Suprapubic skin (tissue), 4 donors: Measurements from ENCODE around the gene FAM83G.

Experiments
- EP300 ChIP-seq: sonication (generic); formaldehyde crosslinking; IDR thresholded peaks from one replicate; pipeline ENCODE4 v1.6.1; 2017; ENCODE audit warnings: antibody characterized with exemption
- POLR2A ChIP-seq, 2 donors: fragments of 450-650 bp; IDR thresholded peaks; one replicate each; pipeline ENCODE4 v1.6.1; 2017; ENCODE audit warnings: antibody characterized with exemption in 2 of 2, mild to moderate bottlenecking in 2 of 2, moderate library complexity in 2 of 2
- POLR2AphosphoS5 ChIP-seq, 3 donors: sonication (generic); formaldehyde crosslinking; IDR thresholded peaks; one replicate each; pipeline ENCODE4 v1.6.1; 2017; ENCODE audit warnings: antibody characterized with exemption in 3 of 3
- TF ChIP-seq, protein P1 (sequence below), 2 donors: fragments of 200-600 bp in 1 of 2; fragments of 450-650 bp in 1 of 2; sonication (generic) in 1 of 2; IDR thresholded peaks; one replicate each; pipeline ENCODE4 v1.5.1; 2016 to 2019; ENCODE audit warnings: antibody characterized with exemption in 2 of 2, mild to moderate bottlenecking in 1 of 2, moderate library complexity in 1 of 2

DNA sequence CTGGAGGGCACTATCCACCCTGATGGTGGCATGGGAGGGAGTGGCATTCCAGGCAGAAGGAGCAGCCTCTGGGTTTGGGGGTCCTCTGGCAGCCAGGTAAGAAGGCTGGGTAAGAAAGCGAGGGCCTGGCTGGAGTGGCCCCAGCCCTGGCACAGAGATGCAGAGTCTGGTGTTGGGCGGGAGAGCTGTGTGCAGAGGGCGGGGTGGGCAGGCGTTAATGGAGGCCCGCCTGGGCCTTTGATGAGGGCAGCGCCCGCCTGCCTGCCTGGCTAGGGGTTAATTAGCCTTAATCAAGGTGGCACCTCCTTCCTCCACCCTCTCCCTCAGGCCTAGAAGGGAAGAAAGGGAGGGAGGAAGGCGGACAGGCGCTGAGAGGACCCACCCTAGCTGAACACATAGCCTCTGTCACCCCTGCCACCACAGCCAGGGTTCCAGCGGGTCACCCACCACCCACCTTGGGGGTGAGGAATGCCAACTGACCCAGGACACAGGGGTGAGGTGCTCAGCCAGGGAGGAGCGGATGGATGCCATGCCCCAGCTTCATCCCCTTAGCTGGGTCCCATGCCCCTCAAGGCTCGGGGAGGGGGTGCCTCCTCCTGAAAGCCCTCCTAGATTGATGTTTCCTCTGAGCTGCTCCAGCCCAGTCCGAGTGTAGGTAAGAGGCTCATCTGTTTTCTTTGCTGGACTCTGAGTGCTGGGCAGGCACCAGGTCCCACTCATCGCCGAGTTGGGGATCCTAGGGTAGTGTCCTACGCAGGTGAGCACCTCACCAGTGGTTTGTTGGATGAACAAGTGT lies 13.4 kb upstream of the FAM83G start:
- no peak for TF ChIP-seq POLR2A (IDR thresholded peaks at IDR 0.05)
- TF ChIP-seq, protein P1, sequence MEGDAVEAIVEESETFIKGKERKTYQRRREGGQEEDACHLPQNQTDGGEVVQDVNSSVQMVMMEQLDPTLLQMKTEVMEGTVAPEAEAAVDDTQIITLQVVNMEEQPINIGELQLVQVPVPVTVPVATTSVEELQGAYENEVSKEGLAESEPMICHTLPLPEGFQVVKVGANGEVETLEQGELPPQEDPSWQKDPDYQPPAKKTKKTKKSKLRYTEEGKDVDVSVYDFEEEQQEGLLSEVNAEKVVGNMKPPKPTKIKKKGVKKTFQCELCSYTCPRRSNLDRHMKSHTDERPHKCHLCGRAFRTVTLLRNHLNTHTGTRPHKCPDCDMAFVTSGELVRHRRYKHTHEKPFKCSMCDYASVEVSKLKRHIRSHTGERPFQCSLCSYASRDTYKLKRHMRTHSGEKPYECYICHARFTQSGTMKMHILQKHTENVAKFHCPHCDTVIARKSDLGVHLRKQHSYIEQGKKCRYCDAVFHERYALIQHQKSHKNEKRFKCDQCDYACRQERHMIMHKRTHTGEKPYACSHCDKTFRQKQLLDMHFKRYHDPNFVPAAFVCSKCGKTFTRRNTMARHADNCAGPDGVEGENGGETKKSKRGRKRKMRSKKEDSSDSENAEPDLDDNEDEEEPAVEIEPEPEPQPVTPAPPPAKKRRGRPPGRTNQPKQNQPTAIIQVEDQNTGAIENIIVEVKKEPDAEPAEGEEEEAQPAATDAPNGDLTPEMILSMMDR (IDR thresholded peaks at IDR 0.05) = no peak
- no peak for TF ChIP-seq POLR2AphosphoS5 (IDR thresholded peaks at IDR 0.05)
- TF ChIP-seq EP300 = no peak
